WTC11 (cell line): ENCODE results near the gene CAST. TPM values are rescaled to one million over a fixed set of nuclear protein-coding genes. Genes with fewer than 3 reads are reported as not detected.
A peak's percentile ranks its signal among the peaks of the same experiment; 100 is the strongest.

Experiments used
- ATAC-seq: fragments of 200-7000 bp; cut with Tn5 transposase; 2 replicates; pipeline ENCODE4 v1.10.0; 2021; ENCODE audit warnings: mild to moderate bottlenecking, moderate library complexity
- CTCF ChIA-PET: fragments of 300-600 bp; sonication (Branson Sonifier 250); formaldehyde crosslinking; loops from one replicate; lab custom pipeline; 2021; ENCODE audit warnings: antibody characterized with exemption; lab: Charles Lee
- POLR2A ChIA-PET: fragments of 350-600 bp; sonication (Branson Sonifier 250); formaldehyde crosslinking; loops from one replicate; lab custom pipeline; 2021; ENCODE audit warnings: antibody characterized with exemption; lab: Charles Lee
- DNase-seq: peaks from one replicate; pipeline ENCODE4 v3.0.0; 2021; ENCODE audit warnings: low spot score
- H3K27ac Mint-ChIP-seq: 2 replicates; pipeline ENCODE4 v1.8.0; 2021; ENCODE audit warnings: mixed read lengths
- H3K27me3 Mint-ChIP-seq: 2 replicates; pipeline ENCODE4 v1.8.0; 2021; ENCODE audit warnings: low read depth, mild to moderate bottlenecking, moderate library complexity, mixed read lengths
- H3K36me3 Mint-ChIP-seq: 2 replicates; pipeline ENCODE4 v1.8.0; 2021; ENCODE audit warnings: mixed read lengths
- H3K4me1 Mint-ChIP-seq: 2 replicates; pipeline ENCODE4 v1.8.0; 2022; ENCODE audit warnings: mixed read lengths
- H3K4me3 Mint-ChIP-seq: 2 replicates; pipeline ENCODE4 v1.8.0; 2021; ENCODE audit warnings: mild to moderate bottlenecking, moderate library complexity, mixed read lengths
- H3K9me3 Mint-ChIP-seq: 2 replicates; pipeline ENCODE4 v1.8.0; 2021; ENCODE audit warnings: mixed read lengths
- E2F1 ChIP-seq: sonication (generic); formaldehyde crosslinking; IDR thresholded peaks from 2 replicates; pipeline ENCODE4 v1.8.0; 2022; ENCODE audit warnings: mild to moderate bottlenecking, missing genetic modification reagents
- EMX1 ChIP-seq: fragments of 250-450 bp; sonication (Bioruptor Pico); IDR thresholded peaks from 2 replicates; pipeline ENCODE4 v1.8.0; 2021; ENCODE audit warnings: mild to moderate bottlenecking
- ESRRA ChIP-seq: sonication (generic); formaldehyde crosslinking; IDR thresholded peaks from 2 replicates; pipeline ENCODE4 v1.8.1; 2022; ENCODE audit warnings: mild to moderate bottlenecking, missing genetic modification reagents, borderline replicate concordance
- FOXJ3 ChIP-seq: sonication (generic); formaldehyde crosslinking; IDR thresholded peaks from 2 replicates; pipeline ENCODE4 v1.9.0; 2021; ENCODE audit warnings: missing genetic modification reagents, mild to moderate bottlenecking, borderline replicate concordance
- FOXK1 ChIP-seq: sonication (generic); formaldehyde crosslinking; IDR thresholded peaks from 2 replicates; pipeline ENCODE4 v1.8.0; 2022; ENCODE audit warnings: mild to moderate bottlenecking, moderate library complexity, missing genetic modification reagents
- GRHL2 ChIP-seq: fragments of 250-450 bp; sonication (Bioruptor Pico); IDR thresholded peaks from 2 replicates; pipeline ENCODE4 v1.8.0; 2022; ENCODE audit warnings: mild to moderate bottlenecking, moderate library complexity; ENCODE audit not compliant: insufficient replicate concordance, severe bottlenecking
- HMGA2 ChIP-seq: fragments of 250-450 bp; sonication (Bioruptor Pico); IDR thresholded peaks from 2 replicates; pipeline ENCODE4 v1.4.0; 2021; ENCODE audit warnings: mild to moderate bottlenecking, moderate library complexity
- IRF2 ChIP-seq: sonication (generic); formaldehyde crosslinking; IDR thresholded peaks from 2 replicates; pipeline ENCODE4 v1.8.0; 2022; ENCODE audit warnings: low read depth, missing genetic modification reagents, borderline replicate concordance
- NR2C2 ChIP-seq: sonication (generic); formaldehyde crosslinking; IDR thresholded peaks from 2 replicates; pipeline ENCODE4 v1.8.0; 2022; ENCODE audit warnings: mild to moderate bottlenecking, missing genetic modification reagents
- SMAD3 ChIP-seq: sonication (generic); formaldehyde crosslinking; IDR thresholded peaks from 2 replicates; pipeline ENCODE4 v1.8.0; 2022; ENCODE audit warnings: missing genetic modification reagents, mild to moderate bottlenecking, borderline replicate concordance
- SMAD4 ChIP-seq: sonication (generic); formaldehyde crosslinking; IDR thresholded peaks from 2 replicates; pipeline ENCODE4 v1.8.0; 2022; ENCODE audit warnings: mild to moderate bottlenecking, missing genetic modification reagents
- SOX15 ChIP-seq: fragments of 250-450 bp; sonication (Bioruptor Pico); IDR thresholded peaks from 2 replicates; pipeline ENCODE4 v1.9.0; 2021; ENCODE audit warnings: mild to moderate bottlenecking
- SP1 ChIP-seq: sonication (generic); formaldehyde crosslinking; conservative IDR thresholded peaks from 2 replicates; pipeline ENCODE4 v1.8.1; 2022; ENCODE audit warnings: missing genetic modification reagents
- TEAD1 ChIP-seq: sonication (generic); formaldehyde crosslinking; IDR thresholded peaks from 2 replicates; pipeline ENCODE4 v1.8.0; 2022; ENCODE audit warnings: mild to moderate bottlenecking, missing genetic modification reagents
- TEAD4 ChIP-seq: sonication (generic); formaldehyde crosslinking; IDR thresholded peaks from 2 replicates; pipeline ENCODE4 v1.8.0; 2022; ENCODE audit warnings: mild to moderate bottlenecking, missing genetic modification reagents
- ZBTB21 ChIP-seq: sonication (generic); formaldehyde crosslinking; IDR thresholded peaks from 2 replicates; pipeline ENCODE4 v1.8.1; 2023; ENCODE audit warnings: mild to moderate bottlenecking, missing genetic modification reagents, borderline replicate concordance
- ZNF281 ChIP-seq: sonication (generic); formaldehyde crosslinking; IDR thresholded peaks from 2 replicates; pipeline ENCODE4 v1.8.0; 2023; ENCODE audit warnings: mild to moderate bottlenecking, missing genetic modification reagents
- ZNF416 ChIP-seq: fragments of 250-450 bp; sonication (Bioruptor Pico); IDR thresholded peaks from 2 replicates; pipeline ENCODE4 v1.9.0; 2021; ENCODE audit warnings: mild to moderate bottlenecking, inconsistent platforms
- ZNF425 ChIP-seq: fragments of 250-450 bp; sonication (Bioruptor Pico); conservative IDR thresholded peaks from 2 replicates; pipeline ENCODE4 v1.9.0; 2021; ENCODE audit warnings: mild to moderate bottlenecking
- total RNA-seq: library from RNA; stranded (reverse); gene quantifications from 3 replicates; pipeline ENCODE4 v1.2.3, GENCODE V29; 2021
- TF ChIP-seq, protein P1 (sequence below): sonication (generic); formaldehyde crosslinking; IDR thresholded peaks from 2 replicates; pipeline ENCODE4 v1.8.1; 2023; ENCODE audit warnings: mild to moderate bottlenecking, missing genetic modification reagents
- TF ChIP-seq, protein P2 (sequence below): sonication (generic); formaldehyde crosslinking; IDR thresholded peaks from 2 replicates; pipeline ENCODE4 v1.8.1; 2022; ENCODE audit warnings: missing genetic modification reagents, borderline replicate concordance
- TF ChIP-seq, protein P3 (sequence below): sonication (generic); formaldehyde crosslinking; IDR thresholded peaks from 2 replicates; pipeline ENCODE4 v1.8.1; 2022; ENCODE audit warnings: low read depth, missing genetic modification reagents, borderline replicate concordance

CAST gene
- total RNA-seq, 1 experiment from 2014 or later, result 40.0 TPM

DNA sequence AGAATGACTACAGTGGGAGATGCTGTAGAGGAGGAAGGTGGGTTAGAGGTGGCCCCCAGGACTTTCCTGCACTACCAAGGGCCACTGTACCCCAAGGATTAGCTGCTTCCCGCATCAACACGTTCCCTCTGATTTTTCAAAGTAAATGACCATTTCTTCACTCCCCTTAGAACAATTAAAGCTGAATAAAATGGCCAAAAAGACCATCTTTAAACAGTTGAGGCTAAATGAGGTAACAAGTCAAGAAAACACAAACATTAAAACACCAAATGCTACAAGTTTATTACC lies 146.3 kb downstream of the CAST start (continued):
- TF ChIP-seq, protein P1, sequence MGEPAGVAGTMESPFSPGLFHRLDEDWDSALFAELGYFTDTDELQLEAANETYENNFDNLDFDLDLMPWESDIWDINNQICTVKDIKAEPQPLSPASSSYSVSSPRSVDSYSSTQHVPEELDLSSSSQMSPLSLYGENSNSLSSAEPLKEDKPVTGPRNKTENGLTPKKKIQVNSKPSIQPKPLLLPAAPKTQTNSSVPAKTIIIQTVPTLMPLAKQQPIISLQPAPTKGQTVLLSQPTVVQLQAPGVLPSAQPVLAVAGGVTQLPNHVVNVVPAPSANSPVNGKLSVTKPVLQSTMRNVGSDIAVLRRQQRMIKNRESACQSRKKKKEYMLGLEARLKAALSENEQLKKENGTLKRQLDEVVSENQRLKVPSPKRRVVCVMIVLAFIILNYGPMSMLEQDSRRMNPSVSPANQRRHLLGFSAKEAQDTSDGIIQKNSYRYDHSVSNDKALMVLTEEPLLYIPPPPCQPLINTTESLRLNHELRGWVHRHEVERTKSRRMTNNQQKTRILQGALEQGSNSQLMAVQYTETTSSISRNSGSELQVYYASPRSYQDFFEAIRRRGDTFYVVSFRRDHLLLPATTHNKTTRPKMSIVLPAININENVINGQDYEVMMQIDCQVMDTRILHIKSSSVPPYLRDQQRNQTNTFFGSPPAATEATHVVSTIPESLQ (CRISPR knock-in tag), result no peak
- no peak for TF ChIP-seq E2F1 (CRISPR knock-in tag)
- TF ChIP-seq ZNF416 (CRISPR knock-in tag), result no peak
- no peak for TF ChIP-seq FOXK1 (CRISPR knock-in tag)

- CTCF ChIA-PET, result interaction anchor here (0.7 to 1.6 kb wide), 6 partner anchors 57 to 207 kb away, joined by 3 to 10 read pairs (median 4); no protein-coding TSS in a partner anchor
- DNase-seq (no peak), ATAC-seq (no peak)
- no peak for TF ChIP-seq TEAD4 (CRISPR knock-in tag)
- no peak for TF ChIP-seq SMAD3
- TF ChIP-seq GRHL2 (CRISPR knock-in tag), result no peak
- TF ChIP-seq, protein P2, sequence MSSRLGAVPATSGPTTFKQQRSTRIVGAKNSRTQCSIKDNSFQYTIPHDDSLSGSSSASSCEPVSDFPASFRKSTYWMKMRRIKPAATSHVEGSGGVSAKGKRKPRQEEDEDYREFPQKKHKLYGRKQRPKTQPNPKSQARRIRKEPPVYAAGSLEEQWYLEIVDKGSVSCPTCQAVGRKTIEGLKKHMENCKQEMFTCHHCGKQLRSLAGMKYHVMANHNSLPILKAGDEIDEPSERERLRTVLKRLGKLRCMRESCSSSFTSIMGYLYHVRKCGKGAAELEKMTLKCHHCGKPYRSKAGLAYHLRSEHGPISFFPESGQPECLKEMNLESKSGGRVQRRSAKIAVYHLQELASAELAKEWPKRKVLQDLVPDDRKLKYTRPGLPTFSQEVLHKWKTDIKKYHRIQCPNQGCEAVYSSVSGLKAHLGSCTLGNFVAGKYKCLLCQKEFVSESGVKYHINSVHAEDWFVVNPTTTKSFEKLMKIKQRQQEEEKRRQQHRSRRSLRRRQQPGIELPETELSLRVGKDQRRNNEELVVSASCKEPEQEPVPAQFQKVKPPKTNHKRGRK, result no peak
- no peak for TF ChIP-seq SP1 (CRISPR knock-in tag)
- TF ChIP-seq FOXJ3, result no peak
- no peak for TF ChIP-seq SOX15 (CRISPR knock-in tag)
- TF ChIP-seq SMAD4 (CRISPR knock-in tag), result no peak
- TF ChIP-seq TEAD1 (CRISPR knock-in tag), result no peak
- TF ChIP-seq, protein P3, sequence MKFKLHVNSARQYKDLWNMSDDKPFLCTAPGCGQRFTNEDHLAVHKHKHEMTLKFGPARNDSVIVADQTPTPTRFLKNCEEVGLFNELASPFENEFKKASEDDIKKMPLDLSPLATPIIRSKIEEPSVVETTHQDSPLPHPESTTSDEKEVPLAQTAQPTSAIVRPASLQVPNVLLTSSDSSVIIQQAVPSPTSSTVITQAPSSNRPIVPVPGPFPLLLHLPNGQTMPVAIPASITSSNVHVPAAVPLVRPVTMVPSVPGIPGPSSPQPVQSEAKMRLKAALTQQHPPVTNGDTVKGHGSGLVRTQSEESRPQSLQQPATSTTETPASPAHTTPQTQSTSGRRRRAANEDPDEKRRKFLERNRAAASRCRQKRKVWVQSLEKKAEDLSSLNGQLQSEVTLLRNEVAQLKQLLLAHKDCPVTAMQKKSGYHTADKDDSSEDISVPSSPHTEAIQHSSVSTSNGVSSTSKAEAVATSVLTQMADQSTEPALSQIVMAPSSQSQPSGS (CRISPR knock-in tag), result no peak
- TF ChIP-seq EMX1, result no peak
- no peak for TF ChIP-seq NR2C2
- TF ChIP-seq ZBTB21, result no peak
- TF ChIP-seq ESRRA (CRISPR knock-in tag), result no peak
- peaks cover 15% of the 10 kb centered on the region for H3K27me3 Mint-ChIP-seq
- peak overlapping the region; percentile 97 for H3K27ac Mint-ChIP-seq
- H3K4me3 Mint-ChIP-seq, result peak overlapping the region; percentile 89
- H3K9me3 Mint-ChIP-seq, result no peaks in the 10 kb centered on the region
- POLR2A ChIA-PET, result interaction anchor here (1.2 to 1.5 kb wide), 3 partner anchors 9 to 326 kb away, joined by 3 to 8 read pairs (median 4); partner anchors contain the start of gene LNPEP
- no peaks in the 10 kb centered on the region for H3K36me3 Mint-ChIP-seq
- H3K4me1 Mint-ChIP-seq, result peaks cover 26% of the 10 kb centered on the region
Observed at GRCh38 chr5:96808868-96809558, 146.8 kb downstream of the CAST start.

DNA sequence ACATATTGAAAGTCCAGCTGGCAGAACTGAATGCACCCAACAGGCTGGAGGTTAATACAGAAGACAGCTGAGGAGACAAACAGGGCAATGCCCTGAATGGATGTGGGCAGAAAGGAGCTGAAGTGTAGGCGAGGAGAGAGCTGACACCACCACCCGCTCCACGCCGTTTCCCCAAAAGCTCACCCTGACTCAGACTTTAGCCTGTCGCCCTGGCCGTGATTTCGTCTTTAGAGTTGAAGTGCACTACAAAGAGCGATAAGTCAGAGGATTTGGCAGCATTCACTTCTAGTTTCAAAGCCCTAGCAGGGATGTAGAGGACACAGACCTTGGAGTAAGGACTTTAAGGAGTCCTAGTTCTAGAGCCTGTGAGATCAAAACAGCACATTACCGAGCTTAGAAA lies 147.7 kb downstream of the CAST start:
- H3K9me3 Mint-ChIP-seq, result no peaks in the 10 kb centered on the region
- H3K4me1 Mint-ChIP-seq, result peaks cover 26% of the 10 kb centered on the region
- DNase-seq (no peak), ATAC-seq (no peak)
- H3K27ac Mint-ChIP-seq, result no peak overlapping the region
- H3K36me3 Mint-ChIP-seq, result no peaks in the 10 kb centered on the region
- peaks cover 15% of the 10 kb centered on the region for H3K27me3 Mint-ChIP-seq
- POLR2A ChIA-PET, result no interaction called here
- CTCF ChIA-PET, result no interaction called here
- H3K4me3 Mint-ChIP-seq, result no peak overlapping the region
- TF ChIP-seq ZNF425 (CRISPR knock-in tag) (no peak), ZNF281 (CRISPR knock-in tag) (no peak), HMGA2 (CRISPR knock-in tag) (no peak), IRF2 (CRISPR knock-in tag) (no peak)
